HG03280 (cell line): ENCODE results near the gene SLIT3.

ENCODE experiments used
- ATAC-seq: cut with Tn5 transposase; IDR thresholded peaks from one replicate; pipeline ENCODE4 v1.9.1; 2021; ENCODE audit warnings: mild to moderate bottlenecking, moderate library complexity; ENCODE audit not compliant: unreplicated experiment

Gene SLIT3

DNA sequence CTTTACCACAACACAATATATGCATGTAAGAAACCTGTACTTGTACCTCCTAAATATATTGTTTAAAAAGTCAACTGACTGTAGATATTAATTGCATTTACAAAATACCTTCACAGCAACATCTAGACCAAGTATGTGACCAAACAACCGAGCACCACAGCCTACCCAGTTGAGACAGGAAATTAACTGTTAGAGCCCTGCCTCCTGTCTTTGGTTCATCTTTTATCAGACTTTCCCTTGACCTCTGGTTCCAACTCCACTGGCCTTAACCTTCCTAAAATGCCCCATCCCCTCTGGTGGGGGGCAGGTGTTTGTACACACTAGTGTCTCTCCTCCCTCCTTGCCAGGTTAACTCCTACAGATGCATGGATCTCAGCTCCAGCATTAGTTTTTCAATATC, 566.8 kb downstream of the SLIT3 start:
- ATAC-seq: no peak

DNA sequence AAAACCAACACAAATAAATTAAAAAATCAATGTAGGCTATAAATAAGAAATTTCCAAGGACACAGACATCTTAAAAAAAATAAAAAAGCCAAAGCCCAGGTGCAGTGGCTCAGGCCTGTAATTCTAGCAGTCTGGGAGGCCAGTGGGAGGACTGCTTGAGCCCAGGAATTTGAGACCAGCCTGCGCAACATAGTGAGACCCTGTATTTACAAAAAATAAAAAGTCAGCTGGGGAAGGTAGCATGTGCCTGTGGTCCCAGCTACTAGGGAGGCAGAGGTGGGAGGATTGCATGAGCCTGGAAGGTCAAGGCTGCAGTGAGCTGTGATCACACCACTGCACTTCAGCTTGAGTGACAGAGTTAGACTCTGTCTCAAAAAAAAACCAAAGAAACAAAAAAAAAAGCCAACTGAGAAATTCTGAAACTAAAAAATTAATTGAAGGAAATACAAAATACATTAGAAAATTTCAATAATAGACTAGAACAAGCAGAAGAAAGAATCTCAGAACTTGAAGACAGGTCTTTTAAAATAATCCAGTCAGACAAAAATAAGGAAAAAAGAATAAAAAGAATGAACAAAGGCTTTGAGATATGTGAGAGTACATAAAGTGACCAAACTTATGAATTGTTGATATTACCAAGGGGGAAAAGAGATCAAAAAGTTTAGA, 572.3 kb downstream of the SLIT3 start:
- no peak for ATAC-seq

DNA sequence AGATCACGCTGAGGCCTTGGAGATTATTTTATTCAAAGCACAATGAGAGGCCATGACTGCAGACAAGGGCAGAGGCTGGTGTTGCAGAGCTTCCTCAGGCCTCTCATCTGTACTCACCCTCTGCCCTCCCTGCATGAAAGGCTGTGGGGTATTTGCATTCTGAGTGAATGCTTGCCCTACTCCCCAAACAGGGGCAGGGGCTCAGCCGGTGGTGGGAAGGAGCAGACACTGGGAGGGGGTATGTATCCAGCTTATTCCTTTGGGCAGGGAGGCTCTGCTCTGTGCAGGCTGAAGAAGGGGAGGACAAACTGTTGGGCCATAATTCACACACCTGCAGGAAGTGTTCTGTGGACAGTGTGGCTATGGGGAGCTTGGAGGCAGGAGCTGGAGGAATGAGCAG, 573.4 kb downstream of the SLIT3 start:
- ATAC-seq: no peak

DNA sequence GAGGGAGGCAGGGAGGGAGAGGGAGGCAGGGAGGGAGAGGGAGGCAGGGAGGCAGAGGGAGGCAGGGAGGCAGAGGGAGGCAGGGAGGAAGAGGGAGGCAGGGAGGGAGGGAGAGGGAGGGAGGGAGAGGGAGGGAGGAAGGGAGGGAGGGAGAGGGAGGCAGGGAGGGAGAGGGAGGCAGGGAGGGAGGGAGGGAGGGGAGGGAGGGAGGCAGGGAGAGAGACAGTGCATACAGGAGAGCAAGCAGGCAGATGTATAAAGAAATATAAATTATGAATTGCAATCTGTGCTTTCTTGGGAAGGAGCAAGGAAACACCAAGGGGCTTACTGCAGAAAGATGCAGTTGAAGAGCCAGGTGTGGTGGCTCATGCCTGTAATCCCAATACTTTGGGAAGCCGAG, 574.6 kb downstream of the SLIT3 start:
- no peak for ATAC-seq

DNA sequence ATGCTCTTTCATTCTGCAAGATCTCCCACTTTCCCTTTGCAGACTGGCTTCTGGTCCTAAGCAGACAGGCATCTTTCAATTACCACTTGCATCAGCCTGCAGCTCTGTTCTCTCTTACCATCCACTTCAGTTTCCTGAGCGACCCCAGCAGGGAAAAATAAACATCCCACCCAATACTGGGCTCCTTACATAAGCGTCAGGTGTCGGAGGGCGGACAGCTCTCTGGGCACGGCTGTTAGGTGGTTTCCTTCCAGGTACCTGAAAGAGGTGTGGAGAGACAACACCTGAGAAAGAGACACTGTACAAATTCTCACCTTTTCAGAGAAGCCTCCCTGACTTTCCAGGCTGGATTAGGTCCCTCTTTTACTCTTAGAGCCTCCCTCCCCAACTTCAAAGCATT, 576.7 kb downstream of the SLIT3 start:
- no peak for ATAC-seq

GRCh38 chr5:168723037-168723436, 577.9 kb downstream of the SLIT3 start:
- ATAC-seq: no peak

DNA sequence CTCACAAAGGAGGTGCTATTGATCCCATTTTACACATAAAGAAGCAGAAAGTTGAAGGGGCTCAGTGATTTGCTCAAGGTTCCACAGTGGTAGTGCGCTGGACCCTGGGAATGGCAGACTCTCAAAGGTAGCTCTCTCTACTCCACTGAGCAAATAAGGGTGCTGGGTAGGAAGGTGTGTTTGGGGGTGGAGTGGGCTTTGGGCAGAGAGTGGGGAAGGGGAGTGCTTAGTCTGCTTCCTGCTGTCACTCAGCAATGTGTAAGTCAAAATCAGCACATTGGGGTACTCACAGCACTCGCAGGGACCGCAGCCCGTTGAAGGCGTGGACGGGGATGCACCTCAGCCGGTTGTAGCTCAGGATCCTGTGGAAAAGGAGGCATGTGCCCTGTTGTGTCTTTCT, 579.0 kb downstream of the SLIT3 start:
- ATAC-seq: no peak

DNA sequence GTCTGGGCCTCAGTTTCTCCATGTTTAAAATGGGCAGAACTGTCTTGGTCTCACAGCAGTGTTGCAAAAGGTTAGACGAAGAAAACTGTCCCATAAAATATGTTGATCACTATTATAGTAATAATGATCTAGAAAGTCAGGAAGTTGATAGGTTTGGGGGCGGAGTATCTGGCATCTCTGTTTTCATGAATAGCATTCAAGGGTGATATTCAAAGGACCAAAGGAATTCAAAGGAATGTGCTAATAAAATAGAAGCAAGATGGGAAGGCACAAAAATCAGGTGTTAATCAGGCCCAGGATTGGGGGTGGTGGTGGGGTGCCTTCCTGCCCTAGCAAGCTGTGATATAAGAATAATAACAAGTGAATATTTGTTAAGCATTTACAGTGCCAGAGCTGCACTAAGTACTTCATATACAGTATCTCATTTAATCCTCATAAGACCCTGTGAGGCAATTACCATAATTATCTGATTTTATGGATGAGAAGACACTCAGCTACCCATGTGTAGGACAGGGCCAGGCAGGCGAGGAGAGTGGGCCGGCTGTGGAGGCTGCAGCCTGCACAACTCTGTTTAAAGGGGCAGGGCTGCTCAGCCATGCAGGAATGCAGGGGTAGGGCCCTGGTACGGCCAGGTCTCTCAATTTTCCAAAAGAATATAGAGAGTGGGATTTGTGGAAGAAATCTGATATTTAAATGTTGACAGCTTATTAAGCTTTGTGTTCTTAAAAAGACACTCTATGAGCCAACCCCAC, 579.8 kb downstream of the SLIT3 start:
- ATAC-seq: no peak

DNA sequence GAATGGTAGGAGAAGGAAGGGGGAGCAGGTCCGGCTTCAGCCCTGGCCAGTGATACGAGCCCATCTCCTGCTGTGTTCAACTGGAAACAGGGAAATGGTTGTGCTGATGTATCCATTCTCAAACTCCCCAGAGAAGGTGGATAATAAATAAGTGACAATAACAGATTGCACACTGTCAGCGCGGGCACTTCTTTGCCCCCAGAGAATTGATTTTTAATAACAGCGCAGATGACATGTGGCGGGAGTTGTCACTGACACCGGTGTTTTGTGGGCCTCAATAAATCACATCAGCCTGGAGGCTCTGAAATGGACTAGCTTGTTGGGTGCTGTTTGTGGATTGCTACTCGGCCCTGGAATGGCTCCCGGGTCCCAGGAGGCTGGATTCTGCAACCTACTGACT, 580.4 kb downstream of the SLIT3 start:
- no peak for ATAC-seq

DNA sequence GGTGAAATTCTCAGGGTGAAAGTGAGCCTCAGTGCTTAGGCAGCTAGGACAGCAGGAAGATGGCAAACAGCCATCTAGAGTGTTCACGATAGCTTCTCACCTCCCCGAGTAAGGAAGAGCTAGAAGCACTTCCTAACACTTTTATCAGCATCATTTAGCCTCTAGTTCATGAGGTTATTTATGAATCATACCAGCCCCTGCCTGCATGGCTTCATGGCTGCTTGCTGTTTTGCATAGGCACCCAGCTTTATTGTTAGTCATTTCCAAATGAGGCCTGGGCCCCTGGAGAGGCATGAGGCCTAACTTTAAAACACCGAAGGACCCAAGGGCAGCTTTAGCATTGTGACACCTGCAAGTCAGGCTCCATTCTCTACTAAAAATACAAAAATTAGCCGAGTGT, 586.9 kb downstream of the SLIT3 start:
- peak; percentile 45 for ATAC-seq

- no peak for ATAC-seq
Measured at GRCh38 chr5:168713051-168713450, 587.9 kb downstream of the SLIT3 start.

GRCh38 chr5:168712280-168712924, 588.5 kb downstream of the SLIT3 start:
- no peak for ATAC-seq

GRCh38 chr5:168710706-168711105, 590.2 kb downstream of the SLIT3 start:
- ATAC-seq: no peak

- no peak for ATAC-seq
Measured at GRCh38 chr5:168707716-168708695, 592.9 kb downstream of the SLIT3 start.

- ATAC-seq: no peak
Measured at GRCh38 chr5:168706655-168707069, 594.3 kb downstream of the SLIT3 start.

DNA sequence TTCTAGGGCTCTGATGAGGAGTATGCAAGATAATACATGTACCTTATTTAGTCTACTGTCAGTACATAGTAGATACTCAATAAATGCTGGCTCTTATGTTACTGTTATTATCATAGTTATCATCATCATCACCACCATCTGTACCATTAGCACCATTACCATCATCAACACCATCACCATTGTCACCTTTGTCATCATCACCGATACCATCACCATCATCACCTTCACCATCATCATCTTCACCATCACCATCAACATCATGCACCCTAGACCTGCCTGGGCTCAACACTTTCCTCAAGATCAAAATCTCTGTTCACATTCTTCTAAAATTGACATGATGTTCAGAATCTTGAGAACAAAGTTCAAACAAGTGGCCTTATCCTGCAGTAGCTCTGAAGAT, 595.6 kb downstream of the SLIT3 start:
- ATAC-seq: no peak

DNA sequence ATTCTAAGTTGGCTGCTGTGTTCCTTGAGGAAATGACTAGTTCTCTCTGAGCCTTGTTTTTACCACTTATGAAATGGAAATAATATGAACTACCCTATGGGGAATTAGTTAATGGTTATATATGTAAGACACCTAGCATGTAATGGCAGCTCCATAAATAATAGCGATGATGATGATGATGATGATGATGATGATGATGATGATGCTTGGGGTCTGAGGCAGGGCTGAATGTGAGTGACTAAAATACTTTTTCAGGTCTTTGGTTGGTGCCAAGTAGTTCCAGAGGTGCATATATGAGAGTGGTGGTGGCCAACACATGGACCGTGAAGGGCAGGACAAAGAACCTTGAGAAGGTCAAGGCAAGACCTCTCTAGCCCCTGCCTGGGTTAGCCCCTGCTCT, 598.4 kb downstream of the SLIT3 start:
- no peak for ATAC-seq

DNA sequence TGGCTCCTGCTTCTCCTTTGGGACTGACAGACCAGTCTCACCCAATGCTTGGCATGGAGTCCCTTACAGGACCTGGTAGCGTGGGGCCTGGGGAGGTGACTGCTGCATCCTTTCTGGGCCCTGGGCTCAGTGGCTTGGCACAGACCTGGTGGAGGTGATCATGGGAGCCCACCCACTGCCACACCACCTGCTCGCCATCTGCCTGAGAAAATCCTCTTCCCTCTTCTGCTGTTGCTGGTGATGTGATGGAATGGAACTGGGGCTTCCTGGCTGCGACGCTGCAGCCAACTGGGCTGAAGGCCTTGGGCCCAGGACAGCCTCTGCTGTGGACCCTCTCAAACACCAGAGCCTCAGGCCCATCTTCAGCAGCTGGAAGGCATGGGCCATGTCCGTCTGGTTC, 599.3 kb downstream of the SLIT3 start:
- ATAC-seq: no peak

- no peak for ATAC-seq
Measured at GRCh38 chr5:168699002-168699401, 601.9 kb downstream of the SLIT3 start.

DNA sequence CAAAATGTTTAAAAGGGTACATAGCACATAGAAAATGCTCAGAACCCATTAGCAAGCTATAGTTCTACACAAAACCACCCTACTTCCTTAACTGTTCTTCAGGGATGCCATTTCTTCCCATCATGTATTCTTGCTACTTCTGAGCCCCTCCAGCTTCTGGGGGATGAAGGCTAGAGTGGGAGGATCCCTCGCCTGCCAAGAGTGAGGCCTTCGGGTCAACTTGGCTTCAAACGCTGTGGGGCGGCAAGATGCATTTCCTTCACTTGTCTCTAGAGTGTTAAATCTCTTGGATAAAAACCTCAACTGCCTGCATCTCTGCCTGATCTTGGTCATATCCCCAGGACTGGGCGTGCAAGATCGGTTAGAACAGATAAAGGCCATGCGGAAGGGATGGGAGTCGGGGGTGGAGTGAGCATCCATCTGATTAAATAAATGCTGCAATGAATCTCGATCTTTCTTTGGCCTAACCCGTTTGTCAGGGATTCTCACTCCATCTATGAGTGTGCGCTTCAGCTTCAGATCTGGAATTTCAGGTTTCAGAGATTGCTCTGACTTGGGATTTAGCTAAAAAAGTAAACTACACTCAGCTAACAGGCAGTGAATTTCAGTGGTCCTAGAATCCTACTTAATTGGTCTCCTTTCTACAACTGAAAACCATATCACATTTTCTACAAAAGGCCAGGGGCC, 603.8 kb downstream of the SLIT3 start:
- no peak for ATAC-seq
